Skeletal muscle cell (primary cell): ENCODE data around the gene OOSP3.
"Not testable (repeated sequence)": the region's sequence is repeated elsewhere in the genome, so short reads cannot be mapped to it uniquely, and the experiment has no call there.

Experiments
- DNase-seq: peaks from one replicate; pipeline ENCODE4 v3.0.0-alpha.2; 2010; ENCODE audit warnings: low read depth
- H3K4me3 ChIP-seq: 2 replicates; pipeline ENCODE4 v1.5.1; 2011; ENCODE audit warnings: low read depth, mild to moderate bottlenecking, control low read depth, low read length, moderate library complexity

OOSP3 gene

GRCh38 chr11:59878575-59878974 lies at the start of gene OOSP3:
OOSP3 (plus strand) TSS chr11:59878782; CDS start chr11:59878809, 27 bp downstream.
- no peak within 1 kb of the TSS for H3K4me3 ChIP-seq
- DNase-seq = no peak

GRCh38 chr11:59829358-59829757 lies 49.2 kb upstream of the OOSP3 start:
- no peak for DNase-seq
- no peak overlapping the region for H3K4me3 ChIP-seq

GRCh38 chr11:59833602-59834001 lies 45.0 kb upstream of the OOSP3 start:
- H3K4me3 ChIP-seq = no peak overlapping the region
- no peak for DNase-seq

GRCh38 chr11:59839615-59840014 lies 39.0 kb upstream of the OOSP3 start:
- no peak for DNase-seq
- H3K4me3 ChIP-seq = no peak overlapping the region

- no peak for DNase-seq
- H3K4me3 ChIP-seq = no peak overlapping the region
Measured at GRCh38 chr11:59841514-59841913, 37.1 kb upstream of the OOSP3 start.

- H3K4me3 ChIP-seq = no peak overlapping the region
- DNase-seq = no peak
Measured at GRCh38 chr11:59842316-59842715, 36.3 kb upstream of the OOSP3 start.

GRCh38 chr11:59845399-59845798 lies 33.2 kb upstream of the OOSP3 start, which contains the start of gene CBLIF:
CBLIF (minus strand) TSS chr11:59845499; CDS start chr11:59845453, 46 bp downstream.
- no peak within 1 kb of the TSS for H3K4me3 ChIP-seq
- DNase-seq = no peak

- H3K4me3 ChIP-seq = no peak overlapping the region
- DNase-seq = no peak
Measured at GRCh38 chr11:59846556-59846955, 32.0 kb upstream of the OOSP3 start.

- no peak for DNase-seq
- no peak overlapping the region for H3K4me3 ChIP-seq
Measured at GRCh38 chr11:59847626-59848025, 31.0 kb upstream of the OOSP3 start.

GRCh38 chr11:59848439-59848838 lies 30.1 kb upstream of the OOSP3 start:
- DNase-seq, H3K4me3 ChIP-seq: not testable (repeated sequence)

- DNase-seq = no peak
- no peak overlapping the region for H3K4me3 ChIP-seq
Measured at GRCh38 chr11:59849129-59849528, 29.5 kb upstream of the OOSP3 start.

GRCh38 chr11:59849551-59849950 lies 29.0 kb upstream of the OOSP3 start:
- not testable (repeated sequence) for DNase-seq, H3K4me3 ChIP-seq

- DNase-seq, H3K4me3 ChIP-seq: not testable (repeated sequence)
Measured at GRCh38 chr11:59851416-59851815, 27.2 kb upstream of the OOSP3 start.

GRCh38 chr11:59854871-59855270 lies 23.7 kb upstream of the OOSP3 start:
- DNase-seq = no peak
- no peak overlapping the region for H3K4me3 ChIP-seq

- H3K4me3 ChIP-seq = no peak overlapping the region
- no peak for DNase-seq
Measured at GRCh38 chr11:59857439-59858434, 20.8 kb upstream of the OOSP3 start.

GRCh38 chr11:59859673-59860072 lies 18.9 kb upstream of the OOSP3 start:
- DNase-seq = no peak
- no peak overlapping the region for H3K4me3 ChIP-seq

- no peak overlapping the region for H3K4me3 ChIP-seq
- DNase-seq = no peak
Measured at GRCh38 chr11:59862252-59862651, 16.3 kb upstream of the OOSP3 start.

- no peak overlapping the region for H3K4me3 ChIP-seq
- no peak for DNase-seq
Measured at GRCh38 chr11:59865031-59865430, 13.6 kb upstream of the OOSP3 start.

- no peak for DNase-seq
Measured at GRCh38 chr11:59866397-59866796, 12.2 kb upstream of the OOSP3 start, which contains the start of gene TCN1. TCN1 (minus strand) TSS chr11:59866487; CDS start chr11:59866470, 17 bp downstream.

GRCh38 chr11:59866836-59867235 lies 11.7 kb upstream of the OOSP3 start:
- H3K4me3 ChIP-seq = no peak overlapping the region
- no peak for DNase-seq

More at GRCh38 chr11:59866397-59866796, 12.2 kb upstream of the OOSP3 start, which contains the start of gene TCN1:
- no peak within 1 kb of the TSS for H3K4me3 ChIP-seq

GRCh38 chr11:59867946-59868345 lies 10.6 kb upstream of the OOSP3 start:
- DNase-seq = no peak
- H3K4me3 ChIP-seq = no peak overlapping the region
